Stimulated activated CD4-positive, alpha-beta T cell treated with anti-CD3 and anti-CD28 coated beads, Interleukin-2, amount 100 ng/mL, for 24 hours (primary cell): ENCODE measurements around the gene CLDN22.
A peak's percentile ranks its signal among the peaks of the same experiment; 100 is the strongest.

Experiments
- DNase-seq, 2 donors: peaks; one replicate each; pipeline ENCODE4 v3.0.0-alpha.2; 2020

The CLDN22 gene

GRCh38 chr4:183320211-183321059, at the start of gene CLDN22:
Gene CLDN22, minus strand, starts transcription at chr4:183320276. Its CDS starts 58 bp downstream, at chr4:183320218.
- no peak for DNase-seq

GRCh38 chr4:183369073-183369472, 49.0 kb upstream of the CLDN22 start:
- no peak for DNase-seq

GRCh38 chr4:183366206-183366835, 46.2 kb upstream of the CLDN22 start:
- no peak for DNase-seq

- DNase-seq, result no peak
Observed at GRCh38 chr4:183364025-183364424, 43.9 kb upstream of the CLDN22 start.

- DNase-seq, result no peak
Observed at GRCh38 chr4:183362916-183363542, 43.0 kb upstream of the CLDN22 start.

- DNase-seq, result no peak
Observed at GRCh38 chr4:183362036-183362435, 42.0 kb upstream of the CLDN22 start.

GRCh38 chr4:183360161-183360919, 40.3 kb upstream of the CLDN22 start:
- DNase-seq, result no peak

GRCh38 chr4:183358215-183358755, 38.2 kb upstream of the CLDN22 start:
- no peak for DNase-seq

GRCh38 chr4:183356931-183357675, 37.0 kb upstream of the CLDN22 start:
- DNase-seq, result no peak

- no peak for DNase-seq
Observed at GRCh38 chr4:183356173-183356830, 36.2 kb upstream of the CLDN22 start.

- no peak for DNase-seq
Observed at GRCh38 chr4:183355405-183355804, 35.3 kb upstream of the CLDN22 start.

- no peak for DNase-seq
Observed at GRCh38 chr4:183354219-183354618, 34.1 kb upstream of the CLDN22 start.

- DNase-seq, result no peak
Observed at GRCh38 chr4:183353557-183353956, 33.5 kb upstream of the CLDN22 start.

- no peak for DNase-seq
Observed at GRCh38 chr4:183352546-183352945, 32.5 kb upstream of the CLDN22 start.

GRCh38 chr4:183350317-183351071, 30.4 kb upstream of the CLDN22 start:
- no peak for DNase-seq

GRCh38 chr4:183349673-183350072, 29.6 kb upstream of the CLDN22 start:
- DNase-seq, result no peak

- DNase-seq, result peak; percentile 30 to 39
Observed at GRCh38 chr4:183348706-183349659, 28.9 kb upstream of the CLDN22 start.

- DNase-seq, result no peak
Observed at GRCh38 chr4:183348136-183348535, 28.1 kb upstream of the CLDN22 start.

GRCh38 chr4:183347566-183347965, 27.5 kb upstream of the CLDN22 start:
- DNase-seq, result no peak
